Measurements from ENCODE around the gene KIT.

- TF ChIP-seq, protein P1, sequence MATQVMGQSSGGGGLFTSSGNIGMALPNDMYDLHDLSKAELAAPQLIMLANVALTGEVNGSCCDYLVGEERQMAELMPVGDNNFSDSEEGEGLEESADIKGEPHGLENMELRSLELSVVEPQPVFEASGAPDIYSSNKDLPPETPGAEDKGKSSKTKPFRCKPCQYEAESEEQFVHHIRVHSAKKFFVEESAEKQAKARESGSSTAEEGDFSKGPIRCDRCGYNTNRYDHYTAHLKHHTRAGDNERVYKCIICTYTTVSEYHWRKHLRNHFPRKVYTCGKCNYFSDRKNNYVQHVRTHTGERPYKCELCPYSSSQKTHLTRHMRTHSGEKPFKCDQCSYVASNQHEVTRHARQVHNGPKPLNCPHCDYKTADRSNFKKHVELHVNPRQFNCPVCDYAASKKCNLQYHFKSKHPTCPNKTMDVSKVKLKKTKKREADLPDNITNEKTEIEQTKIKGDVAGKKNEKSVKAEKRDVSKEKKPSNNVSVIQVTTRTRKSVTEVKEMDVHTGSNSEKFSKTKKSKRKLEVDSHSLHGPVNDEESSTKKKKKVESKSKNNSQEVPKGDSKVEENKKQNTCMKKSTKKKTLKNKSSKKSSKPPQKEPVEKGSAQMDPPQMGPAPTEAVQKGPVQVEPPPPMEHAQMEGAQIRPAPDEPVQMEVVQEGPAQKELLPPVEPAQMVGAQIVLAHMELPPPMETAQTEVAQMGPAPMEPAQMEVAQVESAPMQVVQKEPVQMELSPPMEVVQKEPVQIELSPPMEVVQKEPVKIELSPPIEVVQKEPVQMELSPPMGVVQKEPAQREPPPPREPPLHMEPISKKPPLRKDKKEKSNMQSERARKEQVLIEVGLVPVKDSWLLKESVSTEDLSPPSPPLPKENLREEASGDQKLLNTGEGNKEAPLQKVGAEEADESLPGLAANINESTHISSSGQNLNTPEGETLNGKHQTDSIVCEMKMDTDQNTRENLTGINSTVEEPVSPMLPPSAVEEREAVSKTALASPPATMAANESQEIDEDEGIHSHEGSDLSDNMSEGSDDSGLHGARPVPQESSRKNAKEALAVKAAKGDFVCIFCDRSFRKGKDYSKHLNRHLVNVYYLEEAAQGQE (IDR thresholded peaks at IDR 0.05; ENCODE audit: insufficient replicate concordance, low read depth): no peak
- no peak for TF ChIP-seq CTCF (IDR thresholded peaks at IDR 0.05; ENCODE audit: insufficient read depth, low read length)
Measured at GRCh38 chr4:54737421-54737820, 79.7 kb downstream of the KIT start.

All from HL-60 (cell line).